A549 (cell line): ENCODE results near the gene MINDY3.

Experiments
- CEBPB ChIP-seq, 2 experiments: fragments of >200 bp in 1 of 2; sonication (Bioruptor Twin) in 1 of 2; formaldehyde crosslinking in 1 of 2; IDR thresholded peaks; 2 replicates each; pipeline ENCODE4 v1.6.1; 2012 to 2016
- CHD2 ChIP-seq: fragments of 150-350 bp; IDR thresholded peaks from 2 replicates; pipeline ENCODE4 v1.6.1; 2014; ENCODE audit warnings: low read length; ENCODE audit not compliant: partially characterized antibody
- EP300 ChIP-seq, 2 experiments: fragments of >200 bp; sonication (Bioruptor Twin); formaldehyde crosslinking; IDR thresholded peaks; 2 replicates in 1 of 2; 3 replicates in 1 of 2; pipeline ENCODE4 v1.6.1; 2016 to 2017
- FOSB ChIP-seq: fragments of 250-450 bp; sonication (Bioruptor Pico); IDR thresholded peaks from 2 replicates; pipeline ENCODE4 v1.5.0; 2020; ENCODE audit warnings: mild to moderate bottlenecking, moderate library complexity
- HEYL ChIP-seq: fragments of 250-450 bp; sonication (Bioruptor Pico); IDR thresholded peaks from 2 replicates; pipeline ENCODE4 v1.8.0; 2021; ENCODE audit warnings: mild to moderate bottlenecking, moderate library complexity
- KDM1A ChIP-seq: fragments of 200-600 bp; sonication (generic); IDR thresholded peaks from 2 replicates; pipeline ENCODE4 v1.6.1; 2016; ENCODE audit warnings: low read depth, mild to moderate bottlenecking
- MAFK ChIP-seq: fragments of 450-650 bp; IDR thresholded peaks from 2 replicates; pipeline ENCODE4 v1.6.1; 2014; ENCODE audit not compliant: partially characterized antibody
- NR3C1 ChIP-seq: fragments of >200 bp; sonication (Bioruptor Twin); formaldehyde crosslinking; IDR thresholded peaks from 3 replicates; pipeline ENCODE4 v1.6.1; 2017
- POLR2A ChIP-seq: IDR thresholded peaks from 2 replicates; pipeline ENCODE4 v1.6.1; 2012; ENCODE audit warnings: mild to moderate bottlenecking, low read length
- RAD21 ChIP-seq, 2 experiments: fragments of >200 bp in 1 of 2; sonication (Bioruptor Twin) in 1 of 2; formaldehyde crosslinking in 1 of 2; IDR thresholded peaks in 1 of 2; conservative IDR thresholded peaks in 1 of 2; 2 replicates in 1 of 2; 3 replicates in 1 of 2; pipeline ENCODE4 v1.6.1; 2012 to 2018; ENCODE audit warnings: inconsistent platforms in 1 of 2
- RCOR1 ChIP-seq: fragments of 150-350 bp; IDR thresholded peaks from 2 replicates; pipeline ENCODE4 v1.6.1; 2014; ENCODE audit warnings: antibody characterized with exemption, low read length, low read depth
- TF ChIP-seq, protein P1 (sequence below): fragments of >200 bp; sonication (Bioruptor Twin); formaldehyde crosslinking; IDR thresholded peaks from 3 replicates; pipeline ENCODE4 v1.5.1; 2016
- TF ChIP-seq, protein P2 (sequence below): IDR thresholded peaks from 2 replicates; pipeline ENCODE4 v1.6.1; 2012

DNA sequence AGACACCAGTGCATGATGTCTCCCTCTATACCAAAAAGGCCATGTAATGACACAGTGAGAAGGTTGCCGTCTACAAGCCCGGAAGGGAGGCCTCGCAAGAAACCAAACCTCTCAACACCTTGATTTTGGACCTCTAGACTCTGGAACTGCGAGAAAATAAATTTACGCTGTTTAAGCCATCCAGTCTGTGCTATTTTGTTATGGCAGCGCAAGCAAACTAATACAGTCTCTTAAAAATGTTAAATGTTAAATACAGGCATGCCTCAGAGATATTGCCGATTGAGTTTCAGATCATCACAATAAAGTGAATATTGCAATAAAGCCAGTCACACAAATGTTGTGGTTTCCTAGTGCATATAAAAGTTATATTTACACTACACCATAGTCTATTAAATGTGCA, 5.0 kb upstream of the MINDY3 start:
- TF ChIP-seq RAD21 (conservative IDR thresholded peaks at IDR 0.05 in 1 of 2, IDR thresholded peaks at IDR 0.05 in 1 of 2), result no peak
- no peak for TF ChIP-seq FOSB
- no peak for TF ChIP-seq NR3C1
- TF ChIP-seq, protein P1, sequence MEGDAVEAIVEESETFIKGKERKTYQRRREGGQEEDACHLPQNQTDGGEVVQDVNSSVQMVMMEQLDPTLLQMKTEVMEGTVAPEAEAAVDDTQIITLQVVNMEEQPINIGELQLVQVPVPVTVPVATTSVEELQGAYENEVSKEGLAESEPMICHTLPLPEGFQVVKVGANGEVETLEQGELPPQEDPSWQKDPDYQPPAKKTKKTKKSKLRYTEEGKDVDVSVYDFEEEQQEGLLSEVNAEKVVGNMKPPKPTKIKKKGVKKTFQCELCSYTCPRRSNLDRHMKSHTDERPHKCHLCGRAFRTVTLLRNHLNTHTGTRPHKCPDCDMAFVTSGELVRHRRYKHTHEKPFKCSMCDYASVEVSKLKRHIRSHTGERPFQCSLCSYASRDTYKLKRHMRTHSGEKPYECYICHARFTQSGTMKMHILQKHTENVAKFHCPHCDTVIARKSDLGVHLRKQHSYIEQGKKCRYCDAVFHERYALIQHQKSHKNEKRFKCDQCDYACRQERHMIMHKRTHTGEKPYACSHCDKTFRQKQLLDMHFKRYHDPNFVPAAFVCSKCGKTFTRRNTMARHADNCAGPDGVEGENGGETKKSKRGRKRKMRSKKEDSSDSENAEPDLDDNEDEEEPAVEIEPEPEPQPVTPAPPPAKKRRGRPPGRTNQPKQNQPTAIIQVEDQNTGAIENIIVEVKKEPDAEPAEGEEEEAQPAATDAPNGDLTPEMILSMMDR, result no peak
- TF ChIP-seq CHD2, result no peak
- no peak for TF ChIP-seq MAFK
- TF ChIP-seq, protein P2, sequence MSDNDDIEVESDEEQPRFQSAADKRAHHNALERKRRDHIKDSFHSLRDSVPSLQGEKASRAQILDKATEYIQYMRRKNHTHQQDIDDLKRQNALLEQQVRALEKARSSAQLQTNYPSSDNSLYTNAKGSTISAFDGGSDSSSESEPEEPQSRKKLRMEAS, result no peak
- TF ChIP-seq KDM1A, result no peak
- TF ChIP-seq POLR2A, result no peak
- no peak for TF ChIP-seq CEBPB (IDR thresholded peaks at IDR 0.05)
- TF ChIP-seq HEYL (CRISPR knock-in tag), result no peak
- TF ChIP-seq RCOR1, result no peak
- no peak for TF ChIP-seq EP300 (IDR thresholded peaks at IDR 0.05)
